ENCODE data around the gene RBM12. TPM values are rescaled to one million over a fixed set of nuclear protein-coding genes. Genes with fewer than 3 reads are reported as not detected.

Gene RBM12
- polyA plus RNA-seq, 1 donor from 2014 or later = 53.9 TPM

- Histone ChIP-seq H3K9ac (ENCODE audit: low read length) (peak overlapping the region; percentile 83), H3K79me2 (replicated peaks; ENCODE audit: insufficient read depth, low read length) (peaks cover 14% of the 10 kb centered on the region), H3K9me2 (ENCODE audit: insufficient read depth, low read length) (no peaks in the 10 kb centered on the region), H3K36me3 (ENCODE audit: insufficient read depth, low read length) (peaks cover 9% of the 10 kb centered on the region), H3K9me3 (ENCODE audit: low read length) (no peaks in the 10 kb centered on the region), H3K27me3 (ENCODE audit: insufficient read depth, low read depth, low read length) (no peaks in the 10 kb centered on the region), H3K4me2 (ENCODE audit: low read length) (no peak overlapping the region), H3K27ac (ENCODE audit: low read length) (no peak overlapping the region), H4K20me1 (ENCODE audit: insufficient read depth) (no peaks in the 10 kb centered on the region), H3K4me3 (ENCODE audit: low read length) (peak overlapping the region; percentile 79), H3F3A (ENCODE audit: insufficient read depth, low read length, poor library complexity, severe bottlenecking) (peaks cover 10% of the 10 kb centered on the region), H2AFZ (ENCODE audit: low read depth, low read length) (no peak overlapping the region)
- TF ChIP-seq EZH2 (IDR thresholded peaks at IDR 0.05; ENCODE audit: borderline replicate concordance, insufficient read depth, low read length, poor library complexity, severe bottlenecking) (no peak), CTCF (IDR thresholded peaks at IDR 0.05; ENCODE audit: poor library complexity, severe bottlenecking) (no peak)
Observed at GRCh38 chr20:35700625-35701148, 36.0 kb upstream of the RBM12 start.

DNA sequence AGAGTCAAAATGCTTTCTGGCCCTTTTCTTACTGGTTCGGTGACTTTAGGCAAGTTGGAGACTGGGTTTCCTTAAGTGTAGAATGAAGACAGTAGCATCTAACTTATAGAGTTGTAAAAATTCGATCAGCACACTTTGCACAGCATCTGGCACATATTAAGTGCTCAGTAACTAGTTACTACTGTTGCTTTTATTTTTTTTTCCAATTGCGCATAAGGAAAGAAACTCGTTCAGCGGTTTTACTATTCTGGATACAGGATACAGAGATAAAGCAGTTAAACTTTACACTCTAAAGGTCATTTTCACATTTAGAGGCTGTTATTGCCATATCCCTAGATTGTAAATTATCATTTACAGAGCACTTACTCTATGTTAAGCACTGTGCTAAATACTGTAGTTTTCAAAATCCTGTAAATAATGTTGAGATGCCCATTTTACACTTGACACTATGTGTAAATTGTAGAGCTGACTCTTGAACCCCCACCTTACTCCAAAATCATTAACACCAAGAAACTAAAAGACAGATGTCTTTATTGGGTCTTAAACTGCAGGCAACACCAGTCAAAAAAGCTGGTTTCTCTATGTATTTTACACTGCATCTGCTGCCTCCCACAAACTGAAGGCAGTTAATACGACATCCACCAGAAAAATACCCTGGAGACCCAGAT is 35.4 kb upstream of the RBM12 start:
- peak overlapping the region; percentile 79 for H3K27ac ChIP-seq (ENCODE audit: low read length)

More for the DNA sequence above, 35.4 kb upstream of the RBM12 start:
- no peaks in the 10 kb centered on the region for H3K27me3 ChIP-seq (ENCODE audit: insufficient read depth, low read depth, low read length)
- peak overlapping the region; percentile 79 for H3K4me3 ChIP-seq (ENCODE audit: low read length)
- TF ChIP-seq POLR2AphosphoS5 (IDR thresholded peaks at IDR 0.05) = no peak
- TF ChIP-seq, protein P1, sequence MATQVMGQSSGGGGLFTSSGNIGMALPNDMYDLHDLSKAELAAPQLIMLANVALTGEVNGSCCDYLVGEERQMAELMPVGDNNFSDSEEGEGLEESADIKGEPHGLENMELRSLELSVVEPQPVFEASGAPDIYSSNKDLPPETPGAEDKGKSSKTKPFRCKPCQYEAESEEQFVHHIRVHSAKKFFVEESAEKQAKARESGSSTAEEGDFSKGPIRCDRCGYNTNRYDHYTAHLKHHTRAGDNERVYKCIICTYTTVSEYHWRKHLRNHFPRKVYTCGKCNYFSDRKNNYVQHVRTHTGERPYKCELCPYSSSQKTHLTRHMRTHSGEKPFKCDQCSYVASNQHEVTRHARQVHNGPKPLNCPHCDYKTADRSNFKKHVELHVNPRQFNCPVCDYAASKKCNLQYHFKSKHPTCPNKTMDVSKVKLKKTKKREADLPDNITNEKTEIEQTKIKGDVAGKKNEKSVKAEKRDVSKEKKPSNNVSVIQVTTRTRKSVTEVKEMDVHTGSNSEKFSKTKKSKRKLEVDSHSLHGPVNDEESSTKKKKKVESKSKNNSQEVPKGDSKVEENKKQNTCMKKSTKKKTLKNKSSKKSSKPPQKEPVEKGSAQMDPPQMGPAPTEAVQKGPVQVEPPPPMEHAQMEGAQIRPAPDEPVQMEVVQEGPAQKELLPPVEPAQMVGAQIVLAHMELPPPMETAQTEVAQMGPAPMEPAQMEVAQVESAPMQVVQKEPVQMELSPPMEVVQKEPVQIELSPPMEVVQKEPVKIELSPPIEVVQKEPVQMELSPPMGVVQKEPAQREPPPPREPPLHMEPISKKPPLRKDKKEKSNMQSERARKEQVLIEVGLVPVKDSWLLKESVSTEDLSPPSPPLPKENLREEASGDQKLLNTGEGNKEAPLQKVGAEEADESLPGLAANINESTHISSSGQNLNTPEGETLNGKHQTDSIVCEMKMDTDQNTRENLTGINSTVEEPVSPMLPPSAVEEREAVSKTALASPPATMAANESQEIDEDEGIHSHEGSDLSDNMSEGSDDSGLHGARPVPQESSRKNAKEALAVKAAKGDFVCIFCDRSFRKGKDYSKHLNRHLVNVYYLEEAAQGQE (IDR thresholded peaks at IDR 0.05; ENCODE audit: borderline replicate concordance) = no peak
- TF ChIP-seq TAF1 (IDR thresholded peaks at IDR 0.05; ENCODE audit: low read depth) = no peak
- no peak for TF ChIP-seq EZH2 (IDR thresholded peaks at IDR 0.05; ENCODE audit: borderline replicate concordance, insufficient read depth, low read length, poor library complexity, severe bottlenecking)
- TF ChIP-seq CTCF (IDR thresholded peaks at IDR 0.05; ENCODE audit: poor library complexity, severe bottlenecking) = no peak
- TF ChIP-seq MXI1 (conservative IDR thresholded peaks at IDR 0.05; ENCODE audit: poor library complexity, severe bottlenecking) = no peak
- no peak for TF ChIP-seq SMC3 (conservative IDR thresholded peaks at IDR 0.05; ENCODE audit: poor library complexity)
- no peak for TF ChIP-seq RAD21 (conservative IDR thresholded peaks at IDR 0.05)
- no peak for TF ChIP-seq EP300 (conservative IDR thresholded peaks at IDR 0.05; ENCODE audit: poor library complexity, severe bottlenecking)
- no peaks in the 10 kb centered on the region for H3K9me3 ChIP-seq (ENCODE audit: low read length)
- peak overlapping the region; percentile 83 for H3K9ac ChIP-seq (ENCODE audit: low read length)
- peaks cover 14% of the 10 kb centered on the region for H3K79me2 ChIP-seq (replicated peaks; ENCODE audit: insufficient read depth, low read length)
- H2AFZ ChIP-seq (ENCODE audit: low read depth, low read length) = peak overlapping the region; percentile 78
- no peaks in the 10 kb centered on the region for H3K9me2 ChIP-seq (ENCODE audit: insufficient read depth, low read length)
- peak overlapping the region; percentile 87 for H3K4me2 ChIP-seq (ENCODE audit: low read length)
- H3F3A ChIP-seq (ENCODE audit: insufficient read depth, low read length, poor library complexity, severe bottlenecking) = peaks cover 10% of the 10 kb centered on the region
- H3K36me3 ChIP-seq (ENCODE audit: insufficient read depth, low read length) = peaks cover 9% of the 10 kb centered on the region
- no peaks in the 10 kb centered on the region for H4K20me1 ChIP-seq (ENCODE audit: insufficient read depth)

Measured in neural cell (in vitro differentiated cells).